Measurements from ENCODE around the gene CKB. TPM values are rescaled to one million over a fixed set of nuclear protein-coding genes. Genes with fewer than 3 reads are reported as not detected.

CKB gene
- total RNA-seq, 3 donors from 2014 or later = 1,316 to 3,346 (median 2,079) TPM

DNA sequence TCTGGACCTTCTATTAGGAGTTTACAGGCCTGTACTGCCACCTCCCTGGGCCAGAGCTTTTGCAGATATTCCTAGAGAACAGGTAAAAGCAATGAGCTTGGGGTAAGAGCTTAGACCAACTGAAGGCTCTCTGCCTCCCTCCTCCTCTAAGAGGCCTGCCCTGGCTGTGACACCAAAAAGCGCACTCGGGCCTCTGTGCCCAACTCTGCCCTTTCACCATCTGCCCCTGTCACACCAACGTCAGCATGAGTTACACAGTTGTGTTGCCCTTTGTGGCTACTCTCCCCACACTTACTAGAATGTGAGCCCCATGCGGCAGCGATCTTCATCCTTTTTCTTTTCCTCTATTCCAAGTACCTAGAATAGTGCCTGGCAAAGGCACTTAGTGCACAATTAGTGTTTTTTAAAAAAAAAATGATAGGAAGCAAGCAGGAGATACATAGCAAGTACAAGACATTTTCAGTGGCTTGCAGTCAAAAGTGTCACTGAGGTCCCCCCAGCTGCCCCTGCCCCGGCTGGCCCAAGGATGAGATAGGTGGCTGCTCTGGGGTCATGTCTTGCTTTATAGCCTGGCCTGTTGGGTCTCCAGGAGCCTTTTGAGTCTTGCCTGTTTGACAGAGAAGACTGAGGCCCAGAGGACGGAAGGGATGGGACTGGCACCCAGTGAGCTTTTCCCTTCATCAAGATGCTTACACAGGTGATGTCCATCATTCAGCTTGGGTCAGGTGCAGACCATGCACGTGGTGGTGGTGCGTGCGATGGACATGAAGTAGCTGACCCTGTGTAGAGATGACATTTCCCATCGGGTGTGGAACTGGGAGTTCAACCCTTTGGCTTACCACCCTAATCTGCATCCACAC lies 12.5 kb downstream of the CKB start:
- peaks cover 14% of the 10 kb centered on the region for H3K4me1 ChIP-seq (ENCODE audit: low read depth)
- no peak for ATAC-seq
- H3K9me3 ChIP-seq = no peaks in the 10 kb centered on the region
- no peak for TF ChIP-seq CTCF (IDR thresholded peaks at IDR 0.05)
- intact Hi-C loops (cut with DNase I, micrococcal nuclease) = loop anchor here in 1 of 2 donors (10.0 kb wide), 1 partner anchor 45 kb away; no protein-coding TSS in a partner anchor
- H3K36me3 ChIP-seq (ENCODE audit: low read depth) = no peaks in the 10 kb centered on the region
- H3K4me3 ChIP-seq = no peak overlapping the region
- DNase-seq = no peak

DNA sequence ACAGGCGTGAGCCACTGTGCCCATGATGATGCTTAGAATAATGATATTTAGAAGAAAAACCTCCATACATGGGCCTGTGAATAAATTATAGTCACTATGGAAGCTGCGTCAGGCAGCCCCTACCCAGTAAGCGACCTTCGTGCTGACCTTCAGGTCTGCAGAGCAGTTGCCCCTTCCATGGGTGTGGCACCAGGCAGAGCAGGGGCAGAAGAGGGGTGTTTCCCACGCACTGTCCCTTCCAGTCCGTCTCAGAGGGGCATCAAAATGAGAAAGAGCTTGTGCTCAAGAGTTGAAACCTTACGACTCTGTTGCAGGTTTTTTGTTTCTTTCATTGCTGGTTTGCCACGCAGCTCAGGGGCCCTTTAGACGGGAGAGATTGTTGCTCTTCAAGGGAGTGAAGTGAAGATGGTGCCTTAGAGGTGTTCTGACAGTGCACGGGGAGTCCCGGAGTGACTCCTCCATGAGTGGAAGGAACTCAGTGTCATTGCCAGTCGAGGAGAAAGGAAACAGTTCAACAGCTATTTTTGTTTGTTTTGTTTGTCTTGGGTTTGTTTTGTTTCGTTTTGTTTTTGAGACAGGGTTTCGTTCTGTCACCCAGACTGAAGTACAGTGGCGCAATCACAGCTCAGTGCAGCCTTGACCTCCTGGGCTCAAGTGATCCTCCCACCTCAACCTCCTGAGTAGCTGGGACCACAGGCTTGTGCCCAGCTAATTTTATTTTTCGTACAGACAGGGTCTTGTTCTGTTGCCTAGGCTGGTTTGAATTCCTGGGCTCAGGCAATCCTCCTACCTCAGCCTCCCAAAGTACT lies 13.9 kb downstream of the CKB start:
- no peak for DNase-seq
- no peak for TF ChIP-seq CTCF (IDR thresholded peaks at IDR 0.05)
- H3K36me3 ChIP-seq (ENCODE audit: low read depth) = no peaks in the 10 kb centered on the region
- no peak overlapping the region for H3K4me3 ChIP-seq
- peaks cover 13% of the 10 kb centered on the region for H3K4me1 ChIP-seq (ENCODE audit: low read depth)
- intact Hi-C loops (cut with DNase I, micrococcal nuclease) = loop anchor here in 1 of 2 donors (10.0 kb wide), 1 partner anchor 46 kb away; no protein-coding TSS in a partner anchor
- no peak for ATAC-seq
- no peaks in the 10 kb centered on the region for H3K9me3 ChIP-seq

DNA sequence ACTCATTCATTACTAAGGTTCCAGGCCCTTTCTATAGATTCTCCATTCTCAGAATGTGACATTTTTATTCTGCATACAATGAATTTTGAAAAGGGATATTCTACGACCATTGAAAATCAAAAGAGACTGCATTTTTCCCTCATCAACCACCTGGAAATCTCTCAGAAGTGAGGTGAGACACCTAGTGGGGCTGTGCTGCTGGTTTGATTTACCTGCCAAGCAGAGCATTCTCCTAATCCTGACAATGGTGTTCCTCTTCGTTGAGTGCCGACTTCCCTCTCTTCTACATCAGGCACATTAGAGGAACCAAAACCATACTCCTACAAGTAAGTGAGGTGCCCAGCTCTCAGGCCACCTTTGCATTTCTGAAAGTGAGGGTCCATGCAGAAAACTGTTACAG lies 14.9 kb downstream of the CKB start:
- Histone ChIP-seq H3K36me3 (ENCODE audit: low read depth) (no peaks in the 10 kb centered on the region), H3K9me3 (no peaks in the 10 kb centered on the region), H3K4me1 (ENCODE audit: low read depth) (peaks cover 5% of the 10 kb centered on the region), H3K4me3 (no peak overlapping the region)
- no peak for DNase-seq
- intact Hi-C loops (cut with DNase I, micrococcal nuclease) = loop anchor here in 1 of 2 donors (10.0 kb wide), 1 partner anchor 47 kb away; no protein-coding TSS in a partner anchor
- no peak for TF ChIP-seq CTCF (IDR thresholded peaks at IDR 0.05)
- no peak for ATAC-seq

GRCh38 chr14:103504991-103505565 lies 17.6 kb downstream of the CKB start:
- ATAC-seq (no peak), DNase-seq (no peak)
- no peak for TF ChIP-seq CTCF (IDR thresholded peaks at IDR 0.05)
- no peak overlapping the region for H3K4me3 ChIP-seq
- peaks cover 3% of the 10 kb centered on the region for H3K4me1 ChIP-seq (ENCODE audit: low read depth)
- intact Hi-C loops (cut with DNase I, micrococcal nuclease) = loop anchor here (5.0 to 10.0 kb wide), 2 partner anchors 42 to 50 kb away; no protein-coding TSS in a partner anchor
- no peaks in the 10 kb centered on the region for H3K9me3 ChIP-seq
- H3K36me3 ChIP-seq (ENCODE audit: low read depth) = no peaks in the 10 kb centered on the region

DNA sequence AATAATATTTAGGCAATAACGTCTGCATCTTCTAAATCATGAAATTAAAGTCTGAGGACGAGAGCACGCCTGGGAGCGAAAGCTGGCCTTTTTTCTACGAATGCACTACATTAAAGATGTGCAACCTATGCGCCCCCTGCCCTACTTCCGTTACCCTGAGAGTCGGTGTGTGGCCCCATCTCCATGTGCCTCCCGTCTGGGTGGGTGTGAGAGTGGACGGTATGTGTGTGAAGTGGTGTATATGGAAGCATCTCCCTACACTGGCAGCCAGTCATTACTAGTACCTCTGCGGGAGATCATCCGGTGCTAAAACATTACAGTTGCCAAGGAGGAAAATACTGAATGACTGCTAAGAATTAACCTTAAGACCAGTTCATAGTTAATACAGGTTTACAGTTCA lies 19.3 kb downstream of the CKB start:
- no peak for TF ChIP-seq CTCF (IDR thresholded peaks at IDR 0.05)
- Histone ChIP-seq H3K9me3 (no peaks in the 10 kb centered on the region), H3K4me1 (ENCODE audit: low read depth) (peaks cover 4% of the 10 kb centered on the region), H3K4me3 (no peak overlapping the region), H3K36me3 (ENCODE audit: low read depth) (no peaks in the 10 kb centered on the region)
- DNase-seq (no peak), ATAC-seq (no peak)
- intact Hi-C loops (cut with DNase I, micrococcal nuclease) = loop anchor here (5.0 to 10.0 kb wide), 2 partner anchors 44 to 52 kb away; no protein-coding TSS in a partner anchor
